22Rv1 (cell line): ENCODE measurements around the gene WNK1.
"Not testable (repeated sequence)": the region's sequence is repeated elsewhere in the genome, so short reads cannot be mapped to it uniquely, and the experiment has no call there.

Source experiments
- H3K27ac ChIP-seq: fragments of 450-650 bp; 2 replicates; pipeline ENCODE4 v1.5.1; 2017
- CTCF ChIP-seq: fragments of 450-650 bp; IDR thresholded peaks from 2 replicates; pipeline ENCODE4 v1.5.1; 2017; ENCODE audit warnings: mild to moderate bottlenecking
- ZFX ChIP-seq: fragments of 450-650 bp; IDR thresholded peaks from 2 replicates; pipeline ENCODE4 v1.6.1; 2017; ENCODE audit warnings: antibody characterized with exemption, borderline replicate concordance

The WNK1 gene

GRCh38 chr12:751999-752694, at the start of gene WNK1:
WNK1 (plus strand) TSS chr12:752579; CDS start chr12:753566, 987 bp downstream.
- TF ChIP-seq CTCF, result no peak
- no peak for TF ChIP-seq ZFX
- peak within 1 kb of the TSS; percentile 98 for H3K27ac ChIP-seq

GRCh38 chr12:704516-705242, 47.7 kb upstream of the WNK1 start:
- TF ChIP-seq ZFX (no peak), CTCF (no peak)
- no peak overlapping the region for H3K27ac ChIP-seq

- not testable (repeated sequence) for H3K27ac ChIP-seq
Measured at GRCh38 chr12:708084-708483, 44.3 kb upstream of the WNK1 start.

GRCh38 chr12:709455-710020, 42.8 kb upstream of the WNK1 start:
- TF ChIP-seq CTCF (no peak), ZFX (no peak)

GRCh38 chr12:712172-712863, 40.1 kb upstream of the WNK1 start:
- TF ChIP-seq CTCF, result no peak
- no peak for TF ChIP-seq ZFX
- H3K27ac ChIP-seq, result no peak overlapping the region

More at GRCh38 chr12:709455-710020, 42.8 kb upstream of the WNK1 start:
- no peak overlapping the region for H3K27ac ChIP-seq

GRCh38 chr12:713281-713875, 39.0 kb upstream of the WNK1 start:
- H3K27ac ChIP-seq, result no peak overlapping the region
- no peak for TF ChIP-seq CTCF
- TF ChIP-seq ZFX, result no peak

- H3K27ac ChIP-seq, result no peak overlapping the region
Measured at GRCh38 chr12:716506-716905, 35.9 kb upstream of the WNK1 start.

More at GRCh38 chr12:716506-716905, 35.9 kb upstream of the WNK1 start:
- no peak for TF ChIP-seq CTCF
- TF ChIP-seq ZFX, result no peak
